HCT116 (cell line): Measurements from ENCODE around the gene TBC1D23.
"Not testable (repeated sequence)": the region's sequence is repeated elsewhere in the genome, so short reads cannot be mapped to it uniquely, and the experiment has no call there.

Experiments used
- EZH2phosphoT487 ChIP-seq: fragments of 200-600 bp; IDR thresholded peaks from 2 replicates; pipeline ENCODE4 v1.6.1; 2018; ENCODE audit warnings: antibody characterized with exemption, borderline replicate concordance
- POLR2A ChIP-seq: IDR thresholded peaks from 2 replicates; pipeline ENCODE4 v1.7.0; 2011; ENCODE audit warnings: borderline replicate concordance; ENCODE audit not compliant: insufficient read depth, insufficient read length; ENCODE audit errors: extremely low read depth
- SP1 ChIP-seq: IDR thresholded peaks from 2 replicates; pipeline ENCODE4 v1.6.1; 2012; ENCODE audit warnings: low read depth
- TF ChIP-seq, protein P1 (sequence below): IDR thresholded peaks from 2 replicates; pipeline ENCODE4 v1.6.1; 2012
- TF ChIP-seq, protein P2 (sequence below), 3 experiments: fragments of 200-600 bp in 1 of 3; sonication (generic) in 1 of 3; IDR thresholded peaks in 2 of 3; conservative IDR thresholded peaks in 1 of 3; 2 replicates each; pipeline ENCODE4 v1.5.1; 2012 to 2017; ENCODE audit warnings: low read depth in 2 of 3, low read length in 2 of 3, antibody characterized with exemption in 1 of 3, borderline replicate concordance in 1 of 3, control low read depth in 1 of 3, mild to moderate bottlenecking in 1 of 3, mixed read lengths in 1 of 3, mixed run types in 1 of 3, moderate library complexity in 1 of 3; ENCODE audit not compliant: insufficient read depth in 1 of 3

- TF ChIP-seq, protein P1, sequence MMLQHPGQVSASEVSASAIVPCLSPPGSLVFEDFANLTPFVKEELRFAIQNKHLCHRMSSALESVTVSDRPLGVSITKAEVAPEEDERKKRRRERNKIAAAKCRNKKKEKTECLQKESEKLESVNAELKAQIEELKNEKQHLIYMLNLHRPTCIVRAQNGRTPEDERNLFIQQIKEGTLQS = not testable (repeated sequence)
- TF ChIP-seq, protein P2, sequence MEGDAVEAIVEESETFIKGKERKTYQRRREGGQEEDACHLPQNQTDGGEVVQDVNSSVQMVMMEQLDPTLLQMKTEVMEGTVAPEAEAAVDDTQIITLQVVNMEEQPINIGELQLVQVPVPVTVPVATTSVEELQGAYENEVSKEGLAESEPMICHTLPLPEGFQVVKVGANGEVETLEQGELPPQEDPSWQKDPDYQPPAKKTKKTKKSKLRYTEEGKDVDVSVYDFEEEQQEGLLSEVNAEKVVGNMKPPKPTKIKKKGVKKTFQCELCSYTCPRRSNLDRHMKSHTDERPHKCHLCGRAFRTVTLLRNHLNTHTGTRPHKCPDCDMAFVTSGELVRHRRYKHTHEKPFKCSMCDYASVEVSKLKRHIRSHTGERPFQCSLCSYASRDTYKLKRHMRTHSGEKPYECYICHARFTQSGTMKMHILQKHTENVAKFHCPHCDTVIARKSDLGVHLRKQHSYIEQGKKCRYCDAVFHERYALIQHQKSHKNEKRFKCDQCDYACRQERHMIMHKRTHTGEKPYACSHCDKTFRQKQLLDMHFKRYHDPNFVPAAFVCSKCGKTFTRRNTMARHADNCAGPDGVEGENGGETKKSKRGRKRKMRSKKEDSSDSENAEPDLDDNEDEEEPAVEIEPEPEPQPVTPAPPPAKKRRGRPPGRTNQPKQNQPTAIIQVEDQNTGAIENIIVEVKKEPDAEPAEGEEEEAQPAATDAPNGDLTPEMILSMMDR (IDR thresholded peaks at IDR 0.05 in 2 of 3, conservative IDR thresholded peaks at IDR 0.05 in 1 of 3; ENCODE audit: borderline replicate concordance in 1 of 3, insufficient read depth in 1 of 3, low read depth in 2 of 3, low read length in 2 of 3) = not testable (repeated sequence)
- not testable (repeated sequence) for TF ChIP-seq EZH2phosphoT487, POLR2A, SP1
Measured at GRCh38 chr3:100262925-100263324, 2.1 kb downstream of the TBC1D23 start.
